GM18507 (cell line): ENCODE measurements around the gene ZNF586.
"Not testable (repeated sequence)": the region's sequence is repeated elsewhere in the genome, so short reads cannot be mapped to it uniquely, and the experiment has no call there.

Experiments used
- DNase-seq: peaks from one replicate; pipeline ENCODE4 v3.0.0; 2011; ENCODE audit warnings: low read depth; ENCODE audit not compliant: insufficient read length; ENCODE audit errors: extremely low spot score
- FAIRE-seq: peaks from 2 replicates; lab custom pipeline; 2011; peaks lifted over from hg19 to GRCh38; lab: Jason Lieb, UNC

ZNF586 gene

DNA sequence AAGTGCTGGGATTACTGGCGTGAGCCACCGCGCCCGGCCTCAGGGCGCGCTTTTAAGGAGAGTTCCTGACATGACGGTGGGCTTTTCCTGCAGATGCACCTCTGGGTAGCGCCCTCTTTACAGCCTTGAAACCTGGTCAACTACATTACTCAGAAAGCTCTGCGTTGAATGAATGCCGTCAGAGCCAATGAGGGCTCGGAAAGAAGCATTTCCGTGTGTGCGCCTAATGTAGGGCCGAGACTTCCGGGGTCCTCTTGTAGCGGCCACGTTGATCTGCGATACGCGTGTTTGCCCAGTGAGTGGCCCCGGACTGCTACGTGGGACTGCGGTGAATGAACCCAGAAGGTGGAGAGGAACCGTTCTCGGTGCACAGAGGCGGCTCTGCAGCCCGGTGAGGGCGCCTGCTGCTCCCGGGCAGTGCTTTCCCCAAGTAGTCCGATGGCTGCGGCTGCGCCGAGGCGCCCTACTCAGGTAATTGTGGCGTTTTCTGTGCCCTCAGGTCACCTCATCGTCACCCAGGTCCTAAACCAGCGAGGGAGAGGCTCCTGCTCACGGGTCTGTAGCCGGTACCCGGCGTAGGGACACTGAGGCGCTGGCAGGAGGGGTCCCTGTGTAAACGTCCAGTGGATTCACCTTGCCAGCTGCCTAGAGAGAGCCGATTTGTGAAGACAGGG is 50.1 kb downstream of the ZNF586 start:
- DNase-seq: peak; percentile 72
- peak; percentile 93 for FAIRE-seq

DNA sequence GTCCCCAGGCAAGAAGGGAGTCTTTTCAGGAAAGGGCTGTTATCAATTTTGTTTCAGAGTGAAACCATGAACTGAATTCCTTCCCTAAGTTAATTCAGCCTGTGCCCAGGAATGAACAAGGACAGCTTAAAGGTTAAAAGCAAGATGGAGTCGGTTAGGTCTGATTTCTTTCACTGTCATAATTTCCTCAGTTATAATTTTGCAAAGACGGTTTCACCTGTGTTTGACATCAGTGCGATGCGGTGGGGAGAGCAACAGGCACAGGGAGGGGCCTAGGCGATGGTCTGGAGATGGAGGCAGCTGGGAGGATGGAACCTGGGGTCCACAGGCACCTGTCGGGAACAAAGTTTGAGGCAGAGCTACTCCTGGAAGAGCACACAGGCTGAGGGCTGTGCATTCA is 51.1 kb downstream of the ZNF586 start:
- DNase-seq: no peak
- FAIRE-seq: no peak

- FAIRE-seq, DNase-seq: not testable (repeated sequence)
Measured at GRCh38 chr19:57821095-57821494, 51.6 kb downstream of the ZNF586 start.

DNA sequence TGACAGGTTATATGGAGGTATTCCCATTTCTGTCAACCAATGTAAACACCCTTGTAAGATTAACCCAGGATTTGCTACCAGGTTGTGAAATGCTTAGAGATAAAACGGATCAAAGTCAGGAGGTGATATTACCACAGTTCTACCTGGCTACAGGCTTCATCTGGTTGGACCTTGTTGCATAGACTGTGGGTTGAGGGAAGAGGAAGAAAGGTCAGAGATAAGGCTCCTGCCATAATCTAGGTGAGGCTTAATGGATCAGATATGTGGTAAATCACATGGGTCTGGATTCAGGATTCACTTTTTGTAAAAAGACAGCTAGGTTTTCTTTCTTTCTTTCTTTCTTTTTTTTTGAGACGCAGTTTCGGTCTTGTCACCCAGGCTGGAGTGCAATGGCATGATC is 52.0 kb downstream of the ZNF586 start:
- not testable (repeated sequence) for FAIRE-seq, DNase-seq

DNA sequence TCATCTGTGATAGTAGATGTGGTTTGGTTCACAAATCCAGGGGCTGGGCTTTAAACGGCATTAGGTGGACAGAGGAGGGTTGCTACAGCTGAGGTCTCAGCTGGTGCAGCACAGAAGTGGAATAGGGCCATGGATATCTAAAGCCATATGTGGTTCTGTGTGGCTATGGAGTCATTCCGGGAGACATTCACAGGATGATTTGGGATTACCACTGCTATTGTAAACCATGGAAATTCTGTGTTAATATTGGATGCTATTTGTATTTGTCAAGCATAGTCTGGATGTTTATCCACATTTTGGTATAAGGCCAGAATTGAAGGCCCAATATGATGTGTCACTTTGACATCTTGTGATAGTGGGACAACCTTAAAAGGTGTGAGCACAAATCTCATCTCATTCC is 53.7 kb downstream of the ZNF586 start:
- FAIRE-seq, DNase-seq: not testable (repeated sequence)

GRCh38 chr19:57823608-57824007 is 54.1 kb downstream of the ZNF586 start:
- not testable (repeated sequence) for FAIRE-seq, DNase-seq

DNA sequence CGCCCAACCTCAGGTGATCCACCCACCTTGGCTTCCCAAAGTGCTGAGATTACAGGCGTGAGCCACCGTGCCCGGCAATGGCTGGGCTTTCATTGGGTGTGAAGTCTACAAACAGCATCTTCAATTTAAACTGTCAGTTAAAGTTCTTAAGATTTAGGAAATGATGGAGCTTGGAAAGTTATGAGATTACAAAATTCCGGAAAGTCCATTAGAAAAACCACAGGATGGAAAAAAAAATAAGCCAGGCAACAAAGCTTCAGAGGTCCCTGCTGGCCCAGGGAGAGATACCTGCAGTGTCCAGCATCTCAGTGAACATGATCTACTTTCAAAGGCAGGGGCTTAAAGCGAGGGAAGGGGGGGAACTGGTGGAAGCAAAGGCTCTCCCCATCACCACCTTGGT is 56.0 kb downstream of the ZNF586 start:
- no peak for FAIRE-seq

GRCh38 chr19:57829316-57829715 is 59.8 kb downstream of the ZNF586 start:
- no peak for DNase-seq
- no peak for FAIRE-seq

More for the DNA sequence above, 56.0 kb downstream of the ZNF586 start:
- DNase-seq: no peak

DNA sequence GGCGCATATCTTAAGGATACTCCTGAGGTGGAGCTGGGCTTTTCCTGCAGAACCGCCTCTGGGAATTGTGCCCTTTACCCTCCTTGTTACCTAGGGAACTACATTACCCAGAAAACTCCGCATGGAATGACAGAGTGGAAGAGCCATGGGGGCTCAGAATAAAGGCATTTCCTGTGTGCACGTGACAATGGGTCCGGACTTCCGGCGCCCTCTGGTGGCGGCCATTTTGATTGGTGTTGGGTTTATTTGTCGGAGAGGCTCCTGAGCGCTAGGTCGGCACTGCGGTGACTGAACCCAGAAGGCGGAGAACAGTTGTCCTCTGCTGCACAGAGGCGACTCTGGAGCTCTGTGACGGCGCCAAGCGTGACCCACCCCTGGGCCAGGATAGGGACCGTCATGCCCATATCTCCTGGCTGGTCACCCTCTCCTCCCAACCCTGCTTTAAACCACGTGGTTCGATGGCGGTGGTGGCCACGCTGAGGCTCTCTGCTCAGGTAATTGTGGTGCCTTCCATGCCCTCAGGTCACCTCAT is 60.7 kb downstream of the ZNF586 start, which contains the start of gene ZNF587B:
TSS of gene ZNF587B (plus strand) at position 229 of the 532 bp plus-strand sequence. CDS start at position 459, 230 bp downstream.
- DNase-seq (no peak), FAIRE-seq (no peak)
